GM18507 (cell line): ENCODE measurements around the gene ISYNA1.

Experiments used
- DNase-seq: peaks from one replicate; pipeline ENCODE4 v3.0.0; 2011; ENCODE audit warnings: low read depth; ENCODE audit not compliant: insufficient read length; ENCODE audit errors: extremely low spot score
- FAIRE-seq: peaks from 2 replicates; lab custom pipeline; 2011; peaks lifted over from hg19 to GRCh38; lab: Jason Lieb, UNC

The ISYNA1 gene

GRCh38 chr19:18437491-18438330, at the start of gene ISYNA1:
Gene ISYNA1 (minus strand): TSS chr19:18438133. CDS start chr19:18437979, 154 bp downstream.
- FAIRE-seq (no peak), DNase-seq (no peak)

GRCh38 chr19:18486746-18487145, 48.8 kb upstream of the ISYNA1 start:
- FAIRE-seq (no peak), DNase-seq (no peak)

GRCh38 chr19:18484992-18485391, 47.1 kb upstream of the ISYNA1 start:
- FAIRE-seq (no peak), DNase-seq (no peak)

- DNase-seq: no peak
- FAIRE-seq: no peak
These were observed 45.4 kb upstream of the ISYNA1 start for GRCh38 chr19:18483119-18483890.

- no peak for FAIRE-seq
- DNase-seq: no peak
These were observed 43.7 kb upstream of the ISYNA1 start for GRCh38 chr19:18481505-18482222.

GRCh38 chr19:18480006-18480691, 42.2 kb upstream of the ISYNA1 start:
- FAIRE-seq (peak; percentile 5), DNase-seq (no peak)

GRCh38 chr19:18478545-18479311, 40.8 kb upstream of the ISYNA1 start:
- FAIRE-seq (peak; percentile 97), DNase-seq (peak; percentile 71)

- FAIRE-seq (no peak), DNase-seq (no peak)
These were observed 40.0 kb upstream of the ISYNA1 start for GRCh38 chr19:18477974-18478373.

- DNase-seq (no peak), FAIRE-seq (no peak)
These were observed 39.3 kb upstream of the ISYNA1 start for GRCh38 chr19:18477042-18477779.

GRCh38 chr19:18476507-18477041, 38.6 kb upstream of the ISYNA1 start:
- no peak for DNase-seq
- FAIRE-seq: no peak

- FAIRE-seq (no peak), DNase-seq (no peak)
These were observed 37.9 kb upstream of the ISYNA1 start for GRCh38 chr19:18475762-18476331.

- FAIRE-seq (no peak), DNase-seq (no peak)
These were observed 37.1 kb upstream of the ISYNA1 start for GRCh38 chr19:18475004-18475453.

- DNase-seq (no peak), FAIRE-seq (no peak)
These were observed 36.5 kb upstream of the ISYNA1 start for GRCh38 chr19:18474366-18474887.

- DNase-seq: no peak
- no peak for FAIRE-seq
These were observed 35.8 kb upstream of the ISYNA1 start for GRCh38 chr19:18473706-18474087.

GRCh38 chr19:18473003-18473705, 35.2 kb upstream of the ISYNA1 start:
- DNase-seq: no peak

GRCh38 chr19:18470787-18471186, 32.9 kb upstream of the ISYNA1 start:
- DNase-seq: no peak
- FAIRE-seq: no peak

More at GRCh38 chr19:18473003-18473705, 35.2 kb upstream of the ISYNA1 start:
- FAIRE-seq: no peak
